KMS-11 (cell line): ENCODE measurements around the gene CAVIN1.

Experiments
- H2AFZ ChIP-seq: fragments of 200-600 bp; sonication (generic); 2 replicates; pipeline ENCODE4 v1.6.1; 2016; ENCODE audit warnings: antibody characterized with exemption, mixed run types, low read depth
- H3K27ac ChIP-seq: fragments of 200-600 bp; sonication (generic); 2 replicates; pipeline ENCODE4 v1.6.1; 2016; ENCODE audit warnings: mild to moderate bottlenecking, mixed run types
- H3K27me3 ChIP-seq: fragments of 200-600 bp; sonication (generic); 2 replicates; pipeline ENCODE4 v1.6.1; 2017; ENCODE audit warnings: mild to moderate bottlenecking, low read depth, mixed run types, moderate library complexity; ENCODE audit not compliant: insufficient read depth
- H3K36me3 ChIP-seq: fragments of 200-600 bp; sonication (generic); 2 replicates; pipeline ENCODE4 v1.6.1; 2017; ENCODE audit warnings: mild to moderate bottlenecking, mixed run types; ENCODE audit not compliant: insufficient read depth
- H3K4me1 ChIP-seq: fragments of 200-600 bp; sonication (generic); 2 replicates; pipeline ENCODE4 v1.6.1; 2016; ENCODE audit warnings: mild to moderate bottlenecking, low read depth, mixed run types; ENCODE audit not compliant: poor library complexity, severe bottlenecking
- H3K4me2 ChIP-seq: fragments of 200-600 bp; sonication (generic); 2 replicates; pipeline ENCODE4 v1.7.0; 2016; ENCODE audit warnings: mild to moderate bottlenecking, mixed run types
- H3K4me3 ChIP-seq: fragments of 200-600 bp; sonication (generic); IDR thresholded peaks from 2 replicates; pipeline ENCODE4 v1.6.1; 2017; ENCODE audit warnings: low read depth, low read length, mixed read lengths; ENCODE audit not compliant: insufficient read depth
- H3K79me2 ChIP-seq: fragments of 200-600 bp; sonication (generic); 2 replicates; pipeline ENCODE4 v1.6.1; 2016; ENCODE audit warnings: low read depth, mixed run types; ENCODE audit not compliant: insufficient read depth
- H3K9ac ChIP-seq: fragments of 200-600 bp; sonication (generic); 2 replicates; pipeline ENCODE4 v1.6.1; 2016; ENCODE audit warnings: mild to moderate bottlenecking, mixed run types
- H4K20me1 ChIP-seq: fragments of 200-600 bp; sonication (generic); 2 replicates; pipeline ENCODE4 v1.6.1; 2016; ENCODE audit warnings: mild to moderate bottlenecking, mixed run types; ENCODE audit not compliant: insufficient read depth
- CTCF ChIP-seq: fragments of 200-600 bp; sonication (generic); conservative IDR thresholded peaks from 2 replicates; pipeline ENCODE4 v1.6.1; 2017; ENCODE audit warnings: low read depth, mild to moderate bottlenecking, antibody characterized with exemption, low read length, moderate library complexity, mixed read lengths

CAVIN1 gene

GRCh38 chr17:42431758-42432161 lies 8.7 kb upstream of the CAVIN1 start:
- Histone ChIP-seq H3K36me3 (no peaks in the 10 kb centered on the region), H3K9ac (no peak overlapping the region), H3K4me2 (no peak overlapping the region), H2AFZ (no peak overlapping the region), H3K27ac (no peak overlapping the region), H4K20me1 (no peaks in the 10 kb centered on the region), H3K4me3 (no peak overlapping the region), H3K4me1 (peaks cover 10% of the 10 kb centered on the region), H3K27me3 (no peaks in the 10 kb centered on the region), H3K79me2 (no peaks in the 10 kb centered on the region)
- no peak for TF ChIP-seq CTCF

- H3K4me3 ChIP-seq: no peak overlapping the region
- H3K4me1 ChIP-seq: peaks cover 10% of the 10 kb centered on the region
Observed at GRCh38 chr17:42429726-42430447, 6.8 kb upstream of the CAVIN1 start.

GRCh38 chr17:42428141-42428944 lies 5.3 kb upstream of the CAVIN1 start:
- H2AFZ ChIP-seq: peak overlapping the region; percentile 35; the same call in 1 of the 2 replicates
- H3K4me1 ChIP-seq: peaks cover 10% of the 10 kb centered on the region

More at GRCh38 chr17:42429726-42430447, 6.8 kb upstream of the CAVIN1 start:
- Histone ChIP-seq H2AFZ (no peak overlapping the region), H3K79me2 (no peaks in the 10 kb centered on the region), H3K4me2 (no peak overlapping the region), H3K9ac (no peak overlapping the region), H3K27ac (no peak overlapping the region), H4K20me1 (no peaks in the 10 kb centered on the region), H3K27me3 (no peaks in the 10 kb centered on the region), H3K36me3 (no peaks in the 10 kb centered on the region)
- TF ChIP-seq CTCF: no peak

More at GRCh38 chr17:42428141-42428944, 5.3 kb upstream of the CAVIN1 start:
- Histone ChIP-seq H4K20me1 (no peaks in the 10 kb centered on the region), H3K36me3 (no peaks in the 10 kb centered on the region), H3K79me2 (no peaks in the 10 kb centered on the region), H3K9ac (no peak overlapping the region), H3K27me3 (no peaks in the 10 kb centered on the region), H3K4me3 (no peak overlapping the region), H3K4me2 (peak overlapping the region; percentile 6; the same call in 1 of the 2 replicates), H3K27ac (no peak overlapping the region; the same call in 1 of the 2 replicates)
- TF ChIP-seq CTCF: peak; percentile 92
